Fibroblast of lung (primary cell): ENCODE measurements around the gene TMEM266. TPM values are rescaled to one million over a fixed set of nuclear protein-coding genes. Genes with fewer than 3 reads are reported as not detected.

Source experiments
- DNase-seq, 2 donors: peaks; one replicate each; pipeline versions ENCODE4 v3.0.0 to v3.0.0-alpha.2; 2010; ENCODE audit warnings: low read depth in 2 of 2
- H2AFZ ChIP-seq: 2 replicates; pipeline ENCODE4 v1.5.1; 2012; ENCODE audit warnings: low read length, control low read depth, inconsistent platforms
- H3K27ac ChIP-seq: 2 replicates; pipeline ENCODE4 v1.5.1; 2011; ENCODE audit warnings: low read length, control low read depth; ENCODE audit not compliant: insufficient read depth
- H3K27me3 ChIP-seq: 2 replicates; pipeline ENCODE4 v1.5.1; 2011; ENCODE audit warnings: mild to moderate bottlenecking, low read length; ENCODE audit not compliant: control insufficient read depth, insufficient read depth
- H3K36me3 ChIP-seq: 2 replicates; pipeline ENCODE4 v1.5.1; 2011; ENCODE audit warnings: low read length; ENCODE audit not compliant: control insufficient read depth, insufficient read depth
- H3K4me1 ChIP-seq: 2 replicates; pipeline ENCODE4 v1.5.1; 2011; ENCODE audit warnings: low read length; ENCODE audit not compliant: control insufficient read depth, insufficient read depth; ENCODE audit errors: extremely low read depth
- H3K4me2 ChIP-seq: 2 replicates; pipeline ENCODE4 v1.5.1; 2011; ENCODE audit warnings: low read length, control low read depth; ENCODE audit not compliant: insufficient read depth; ENCODE audit errors: extremely low read depth
- H3K4me3 ChIP-seq, 4 experiments: fragments of 200-600 bp in 1 of 4; sonication (generic) in 1 of 4; replicated peaks in 1 of 4; 2 replicates each; pipeline ENCODE4 v1.5.1; 2011 to 2016; ENCODE audit warnings: low read length in 4 of 4, low read depth in 3 of 4, mild to moderate bottlenecking in 3 of 4, control low read depth in 2 of 4, inconsistent platforms in 1 of 4, mixed read lengths in 1 of 4; ENCODE audit not compliant: insufficient read depth in 1 of 4; ENCODE audit errors: control extremely low read depth in 1 of 4
- H3K79me2 ChIP-seq: 2 replicates; pipeline ENCODE4 v1.5.1; 2012; ENCODE audit warnings: mild to moderate bottlenecking, low read length, inconsistent platforms; ENCODE audit not compliant: control insufficient read depth, insufficient read depth
- H3K9ac ChIP-seq: 2 replicates; pipeline ENCODE4 v1.5.1; 2011; ENCODE audit warnings: mild to moderate bottlenecking, low read length, control low read depth; ENCODE audit not compliant: insufficient read depth
- H3K9me3 ChIP-seq: 2 replicates; pipeline ENCODE4 v1.5.1; 2012; ENCODE audit warnings: low read depth, low read length; ENCODE audit not compliant: control insufficient read depth, insufficient read depth
- H4K20me1 ChIP-seq: 2 replicates; pipeline ENCODE4 v1.5.1; 2011; ENCODE audit warnings: low read length; ENCODE audit not compliant: control insufficient read depth, insufficient read depth; ENCODE audit errors: extremely low read depth
- EZH2 ChIP-seq: IDR thresholded peaks from 2 replicates; pipeline ENCODE4 v1.5.1; 2012; ENCODE audit warnings: low read length, control low read depth, mild to moderate bottlenecking; ENCODE audit errors: missing control alignments
- polyA plus RNA-seq, 2 donors: library from polyadenylated mRNA; depleted of rRNA in 1 of 2; stranded (reverse) in 1 of 2; unstranded in 1 of 2; fragments of >200 nt; gene quantifications; 2 replicates each; pipeline ENCODE4 v1.2.1, GENCODE V29; 2011 to 2012; ENCODE audit warnings: missing spikeins in 1 of 2
- total RNA-seq: library from RNA; depleted of rRNA; stranded (reverse); fragments of >200 nt; gene quantifications from 2 replicates; pipeline ENCODE4 v1.2.1, GENCODE V29; 2014
- TF ChIP-seq, protein P1 (sequence below), 2 donors: IDR thresholded peaks in 1 of 2; conservative IDR thresholded peaks in 1 of 2; 1 replicate in 1 of 2; 2 replicates in 1 of 2; pipeline ENCODE4 v1.5.1; 2011 to 2012; ENCODE audit warnings: low read length in 2 of 2, control low read depth in 1 of 2, inconsistent platforms in 1 of 2, low read depth in 1 of 2, mild to moderate bottlenecking in 1 of 2

Gene TMEM266
- total and polyA plus RNA-seq, 2 donors (not counting 1 experiment from before 2014, with no cell fraction given) = 0.09 to 0.33 TPM

GRCh38 chr15:76181705-76182107 is 121.9 kb downstream of the TMEM266 start:
- no peak overlapping the region for H2AFZ ChIP-seq
- H3K27me3 ChIP-seq = peaks cover 4% of the 10 kb centered on the region
- DNase-seq = no peak
- TF ChIP-seq, protein P1, sequence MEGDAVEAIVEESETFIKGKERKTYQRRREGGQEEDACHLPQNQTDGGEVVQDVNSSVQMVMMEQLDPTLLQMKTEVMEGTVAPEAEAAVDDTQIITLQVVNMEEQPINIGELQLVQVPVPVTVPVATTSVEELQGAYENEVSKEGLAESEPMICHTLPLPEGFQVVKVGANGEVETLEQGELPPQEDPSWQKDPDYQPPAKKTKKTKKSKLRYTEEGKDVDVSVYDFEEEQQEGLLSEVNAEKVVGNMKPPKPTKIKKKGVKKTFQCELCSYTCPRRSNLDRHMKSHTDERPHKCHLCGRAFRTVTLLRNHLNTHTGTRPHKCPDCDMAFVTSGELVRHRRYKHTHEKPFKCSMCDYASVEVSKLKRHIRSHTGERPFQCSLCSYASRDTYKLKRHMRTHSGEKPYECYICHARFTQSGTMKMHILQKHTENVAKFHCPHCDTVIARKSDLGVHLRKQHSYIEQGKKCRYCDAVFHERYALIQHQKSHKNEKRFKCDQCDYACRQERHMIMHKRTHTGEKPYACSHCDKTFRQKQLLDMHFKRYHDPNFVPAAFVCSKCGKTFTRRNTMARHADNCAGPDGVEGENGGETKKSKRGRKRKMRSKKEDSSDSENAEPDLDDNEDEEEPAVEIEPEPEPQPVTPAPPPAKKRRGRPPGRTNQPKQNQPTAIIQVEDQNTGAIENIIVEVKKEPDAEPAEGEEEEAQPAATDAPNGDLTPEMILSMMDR (conservative IDR thresholded peaks at IDR 0.05 in 1 of 2, IDR thresholded peaks at IDR 0.05 in 1 of 2; ENCODE audit: low read depth in 1 of 2, low read length in 2 of 2) = no peak
- no peak for TF ChIP-seq EZH2
- no peak overlapping the region for H3K27ac ChIP-seq
- no peaks in the 10 kb centered on the region for H4K20me1 ChIP-seq
- no peaks in the 10 kb centered on the region for H3K9me3 ChIP-seq
- peaks cover 9% of the 10 kb centered on the region for H3K4me1 ChIP-seq
- H3K9ac ChIP-seq = no peak overlapping the region
- no peaks in the 10 kb centered on the region for H3K36me3 ChIP-seq
- no peaks in the 10 kb centered on the region for H3K79me2 ChIP-seq
- no peak overlapping the region for H3K4me2 ChIP-seq
- H3K4me3 ChIP-seq = no peak overlapping the region

DNA sequence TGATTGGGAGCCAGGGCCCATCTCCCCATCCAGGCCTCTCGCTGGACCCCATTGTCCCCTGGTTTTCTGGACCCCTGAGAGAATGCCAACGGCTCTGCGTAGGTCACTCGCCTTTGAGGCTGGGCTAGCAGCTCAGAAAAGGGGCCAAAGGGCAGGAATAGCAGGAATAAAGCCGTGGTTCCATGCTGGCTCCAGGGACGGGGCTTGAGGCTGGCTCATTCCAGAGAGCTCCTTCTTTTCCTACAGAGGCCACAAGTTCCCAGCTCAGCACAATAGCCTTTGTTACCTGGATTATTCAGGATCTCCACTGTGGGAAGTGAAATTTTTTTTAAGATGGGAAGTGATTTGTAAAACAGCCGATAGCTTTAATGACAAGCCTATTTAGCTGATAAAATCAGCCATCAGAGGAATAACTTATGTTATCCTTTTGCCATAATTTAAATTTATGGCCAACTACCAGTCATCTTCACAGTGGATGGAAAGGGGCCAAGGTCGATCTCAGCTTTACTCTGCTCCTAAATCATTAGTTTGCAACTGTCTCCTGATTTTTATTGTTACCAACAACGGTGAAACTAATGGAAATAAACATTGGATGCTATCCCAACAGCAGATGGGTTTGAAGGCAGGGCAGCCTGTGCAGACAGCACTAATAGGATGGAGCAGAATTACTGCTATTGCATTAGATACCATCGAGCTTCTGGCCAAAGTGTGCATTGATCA is 124.3 kb downstream of the TMEM266 start:
- Histone ChIP-seq H3K79me2 (no peaks in the 10 kb centered on the region), H3K36me3 (no peaks in the 10 kb centered on the region), H3K27me3 (no peaks in the 10 kb centered on the region), H3K4me2 (no peak overlapping the region), H3K9me3 (no peaks in the 10 kb centered on the region), H3K4me1 (peaks cover 9% of the 10 kb centered on the region), H4K20me1 (no peaks in the 10 kb centered on the region), H3K4me3 (no peak overlapping the region), H3K9ac (no peak overlapping the region), H3K27ac (no peak overlapping the region), H2AFZ (no peak overlapping the region)
- DNase-seq = no peak
- TF ChIP-seq, protein P1 (conservative IDR thresholded peaks at IDR 0.05 in 1 of 2, IDR thresholded peaks at IDR 0.05 in 1 of 2; ENCODE audit: low read depth in 1 of 2, low read length in 2 of 2) = no peak
- TF ChIP-seq EZH2 = no peak

DNA sequence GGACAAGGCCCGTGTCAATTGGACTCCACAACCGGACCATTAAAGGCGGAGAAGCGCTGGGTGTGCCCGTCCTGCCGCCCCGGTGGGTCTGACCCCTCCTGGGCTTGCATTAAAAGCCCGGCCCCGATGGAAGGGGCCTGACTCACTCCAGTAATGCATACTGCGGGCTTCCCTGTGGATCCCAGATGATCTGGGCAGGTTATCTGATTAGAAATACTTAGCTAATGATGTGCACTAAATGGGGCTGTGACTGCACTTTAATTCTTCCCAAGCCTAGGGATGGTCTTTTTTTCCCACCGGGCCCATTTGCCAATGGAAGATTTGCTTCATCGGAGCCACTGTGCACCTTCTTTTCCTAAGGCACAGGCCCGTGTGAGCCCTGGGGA is 124.9 kb downstream of the TMEM266 start:
- Histone ChIP-seq H2AFZ (no peak overlapping the region), H3K4me2 (no peak overlapping the region), H4K20me1 (no peaks in the 10 kb centered on the region), H3K9ac (no peak overlapping the region), H3K4me1 (peaks cover 9% of the 10 kb centered on the region), H3K36me3 (no peaks in the 10 kb centered on the region), H3K9me3 (no peaks in the 10 kb centered on the region), H3K4me3 (no peak overlapping the region), H3K27ac (no peak overlapping the region), H3K27me3 (no peaks in the 10 kb centered on the region), H3K79me2 (no peaks in the 10 kb centered on the region)
- no peak for TF ChIP-seq EZH2
- TF ChIP-seq, protein P1 (conservative IDR thresholded peaks at IDR 0.05 in 1 of 2, IDR thresholded peaks at IDR 0.05 in 1 of 2; ENCODE audit: low read depth in 1 of 2, low read length in 2 of 2) = no peak
- DNase-seq = no peak
